Measurements from ENCODE around the gene IFI30.

Gene IFI30

GRCh38 chr19:18170714-18171255 lies 2.8 kb upstream of the IFI30 start:
- no peak for DNase-seq
- Histone ChIP-seq H3K27me3 (peaks cover 15% of the 10 kb centered on the region), H3K36me3 (peaks cover 21% of the 10 kb centered on the region), H3K4me3 (ENCODE audit: low read depth, low read length) (no peak overlapping the region), H3K4me1 (peaks cover 4% of the 10 kb centered on the region), H3K9me3 (no peaks in the 10 kb centered on the region)
- no peak for TF ChIP-seq CTCF (IDR thresholded peaks at IDR 0.05; ENCODE audit: low read depth, low read length)

- peaks cover 15% of the 10 kb centered on the region for H3K27me3 ChIP-seq
- no peak overlapping the region for H3K4me3 ChIP-seq (ENCODE audit: low read depth, low read length)
- peaks cover 4% of the 10 kb centered on the region for H3K4me1 ChIP-seq
- no peak for DNase-seq
- TF ChIP-seq CTCF (IDR thresholded peaks at IDR 0.05; ENCODE audit: low read depth, low read length), result no peak
- H3K36me3 ChIP-seq, result peaks cover 19% of the 10 kb centered on the region
- H3K9me3 ChIP-seq, result no peaks in the 10 kb centered on the region
Measured at GRCh38 chr19:18171605-18172327, 1.8 kb upstream of the IFI30 start.

- Histone ChIP-seq H3K4me3 (ENCODE audit: low read depth, low read length) (no peak overlapping the region), H3K27me3 (peaks cover 15% of the 10 kb centered on the region), H3K9me3 (no peaks in the 10 kb centered on the region), H3K4me1 (peaks cover 4% of the 10 kb centered on the region), H3K36me3 (peaks cover 15% of the 10 kb centered on the region)
- DNase-seq, result no peak
- TF ChIP-seq CTCF (IDR thresholded peaks at IDR 0.05; ENCODE audit: low read depth, low read length), result no peak
Measured at GRCh38 chr19:18172331-18173053, 1.1 kb upstream of the IFI30 start.

GRCh38 chr19:18173054-18173571 lies 500 bp upstream of the IFI30 start:
- Histone ChIP-seq H3K36me3 (peaks cover 10% of the 10 kb centered on the region), H3K4me3 (ENCODE audit: low read depth, low read length) (peak overlapping the region; percentile 64), H3K9me3 (no peaks in the 10 kb centered on the region), H3K27me3 (peaks cover 15% of the 10 kb centered on the region), H3K4me1 (peaks cover 4% of the 10 kb centered on the region)
- TF ChIP-seq CTCF (IDR thresholded peaks at IDR 0.05; ENCODE audit: low read depth, low read length), result no peak
- DNase-seq, result no peak

- Histone ChIP-seq H3K9me3 (no peaks in the 10 kb centered on the region), H3K36me3 (no peaks in the 10 kb centered on the region; the same call in 1 of the 2 replicates), H3K4me1 (peaks cover 4% of the 10 kb centered on the region), H3K27me3 (peaks cover 17% of the 10 kb centered on the region), H3K4me3 (ENCODE audit: low read depth, low read length) (no peak overlapping the region)
- TF ChIP-seq CTCF (IDR thresholded peaks at IDR 0.05; ENCODE audit: low read depth, low read length), result no peak
- no peak for DNase-seq
Measured at GRCh38 chr19:18174983-18175382, 1.4 kb downstream of the IFI30 start.
